Duodenal mucosa (tissue), 2 donors: ENCODE data around the gene SLC25A12.

Source experiments
- H3K27ac ChIP-seq: one replicate; pipeline ENCODE4 v1.7.0; 2013; ENCODE audit warnings: low read depth, low read length
- H3K27me3 ChIP-seq, 2 donors: one replicate each; pipeline ENCODE4 v1.7.0; 2013; ENCODE audit warnings: low read length in 2 of 2, control low read depth in 1 of 2; ENCODE audit not compliant: insufficient read depth in 2 of 2, control insufficient read depth in 1 of 2
- H3K36me3 ChIP-seq, 2 donors: one replicate each; pipeline ENCODE4 v1.7.0; 2013; ENCODE audit warnings: low read length in 2 of 2, control low read depth in 1 of 2; ENCODE audit not compliant: insufficient read depth in 2 of 2, control insufficient read depth in 1 of 2
- H3K4me1 ChIP-seq, 2 donors: one replicate each; pipeline ENCODE4 v1.7.0; 2013; ENCODE audit warnings: low read length in 2 of 2, control low read depth in 1 of 2; ENCODE audit not compliant: insufficient read depth in 2 of 2, control insufficient read depth in 1 of 2
- H3K4me3 ChIP-seq, 2 donors: one replicate each; pipeline ENCODE4 v1.7.0; 2013; ENCODE audit warnings: low read length in 2 of 2, low read depth in 1 of 2
- H3K9ac ChIP-seq, 2 donors: one replicate each; pipeline ENCODE4 v1.7.0; 2013; ENCODE audit warnings: low read length in 2 of 2, low read depth in 1 of 2
- H3K9me3 ChIP-seq, 2 donors: one replicate each; pipeline ENCODE4 v1.7.0; 2013; ENCODE audit warnings: low read length in 2 of 2, control low read depth in 1 of 2; ENCODE audit not compliant: control insufficient read depth in 1 of 2

SLC25A12 gene

DNA sequence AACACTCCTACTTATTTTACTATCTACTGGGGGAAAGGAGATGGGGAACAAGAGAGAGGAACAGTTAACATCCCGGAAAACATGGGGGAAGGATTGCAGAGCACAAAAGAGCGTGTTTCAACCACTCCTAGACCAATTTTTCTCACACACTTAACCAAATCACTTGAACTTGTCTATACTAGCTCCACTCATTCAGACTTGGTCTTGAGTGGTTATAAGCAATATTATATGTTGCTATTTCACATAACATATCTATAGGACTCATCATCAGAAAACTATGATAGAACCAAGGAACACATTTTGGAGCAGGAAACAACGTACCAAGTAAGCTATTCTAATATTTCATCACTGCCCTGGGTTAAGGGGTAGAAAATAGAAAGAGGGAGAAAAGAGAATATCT lies 31.5 kb downstream of the SLC25A12 start:
- Histone ChIP-seq H3K9ac (no peak overlapping the region), H3K4me3 (no peak overlapping the region), H3K27me3 (no peaks in the 10 kb centered on the region), H3K9me3 (no peaks in the 10 kb centered on the region), H3K36me3 (no peaks in the 10 kb centered on the region), H3K4me1 (no peaks in the 10 kb centered on the region), H3K27ac (no peak overlapping the region)

GRCh38 chr2:171858397-171858958 lies 35.6 kb downstream of the SLC25A12 start:
- Histone ChIP-seq H3K4me1 (no peaks in the 10 kb centered on the region), H3K4me3 (no peak overlapping the region), H3K27ac (no peak overlapping the region), H3K9me3 (no peaks in the 10 kb centered on the region), H3K27me3 (no peaks in the 10 kb centered on the region), H3K36me3 (no peaks in the 10 kb centered on the region), H3K9ac (no peak overlapping the region)

- Histone ChIP-seq H3K4me3 (no peak overlapping the region), H3K27ac (no peak overlapping the region), H3K36me3 (no peaks in the 10 kb centered on the region), H3K9ac (no peak overlapping the region), H3K4me1 (peaks cover 0 to 12% of the 10 kb centered on the region in 2 donors), H3K9me3 (no peaks in the 10 kb centered on the region), H3K27me3 (no peaks in the 10 kb centered on the region)
Measured at GRCh38 chr2:171855401-171855800, 38.6 kb downstream of the SLC25A12 start.

DNA sequence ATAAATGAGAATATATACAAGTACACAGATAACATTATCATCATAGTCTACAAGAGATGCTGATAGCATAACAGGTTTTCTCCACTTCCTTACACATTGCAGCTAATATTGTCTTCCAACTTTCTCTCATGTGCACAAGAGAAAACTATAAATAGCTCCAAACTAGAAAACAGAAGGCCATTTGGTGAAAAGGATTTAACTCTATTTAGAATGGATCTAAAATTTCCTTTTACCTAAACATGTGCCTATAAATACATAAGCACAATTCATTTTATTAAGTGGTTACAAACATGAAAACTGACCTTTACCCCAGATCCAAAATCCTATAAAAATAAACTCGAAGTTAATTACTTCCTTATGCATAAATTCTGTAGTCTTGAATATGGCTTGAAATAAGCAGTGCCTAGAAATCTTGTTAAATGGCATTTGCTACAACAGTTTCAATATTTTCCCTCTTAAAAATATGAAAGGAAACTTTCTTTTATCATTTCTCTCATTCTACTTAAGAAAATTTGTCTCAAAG lies 41.6 kb downstream of the SLC25A12 start:
- Histone ChIP-seq H3K27ac (no peak overlapping the region), H3K9me3 (no peaks in the 10 kb centered on the region), H3K4me3 (no peak overlapping the region), H3K4me1 (peaks cover 0 to 12% of the 10 kb centered on the region in 2 donors), H3K36me3 (no peaks in the 10 kb centered on the region), H3K27me3 (no peaks in the 10 kb centered on the region), H3K9ac (no peak overlapping the region)

- Histone ChIP-seq H3K9me3 (no peaks in the 10 kb centered on the region), H3K4me1 (peaks cover 0 to 9% of the 10 kb centered on the region in 2 donors), H3K27me3 (no peaks in the 10 kb centered on the region), H3K27ac (no peak overlapping the region), H3K4me3 (no peak overlapping the region), H3K36me3 (no peaks in the 10 kb centered on the region), H3K9ac (no peak overlapping the region)
Measured at GRCh38 chr2:171847627-171848026, 46.4 kb downstream of the SLC25A12 start.

DNA sequence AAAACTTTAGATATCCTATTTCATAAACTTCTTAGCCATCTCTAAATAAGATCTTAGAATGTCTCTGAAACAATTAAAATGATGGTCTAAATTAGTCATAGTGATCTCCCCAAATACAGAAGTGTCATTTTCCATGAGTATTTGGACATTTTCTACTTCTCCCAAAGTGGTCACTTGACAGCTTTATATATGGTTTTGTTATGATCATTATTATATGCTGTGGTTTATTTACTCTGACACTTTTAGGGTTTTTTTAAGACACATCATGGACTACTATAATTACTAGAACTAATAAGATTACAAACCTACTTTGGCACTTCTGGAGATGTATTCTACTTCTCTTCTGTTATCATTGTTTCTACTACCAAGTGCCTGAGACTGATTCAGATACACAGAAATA lies 47.1 kb downstream of the SLC25A12 start:
- Histone ChIP-seq H3K27me3 (no peaks in the 10 kb centered on the region), H3K27ac (no peak overlapping the region), H3K4me1 (peaks cover 0 to 2% of the 10 kb centered on the region in 2 donors), H3K9me3 (no peaks in the 10 kb centered on the region), H3K36me3 (no peaks in the 10 kb centered on the region), H3K4me3 (no peak overlapping the region), H3K9ac (no peak overlapping the region)

DNA sequence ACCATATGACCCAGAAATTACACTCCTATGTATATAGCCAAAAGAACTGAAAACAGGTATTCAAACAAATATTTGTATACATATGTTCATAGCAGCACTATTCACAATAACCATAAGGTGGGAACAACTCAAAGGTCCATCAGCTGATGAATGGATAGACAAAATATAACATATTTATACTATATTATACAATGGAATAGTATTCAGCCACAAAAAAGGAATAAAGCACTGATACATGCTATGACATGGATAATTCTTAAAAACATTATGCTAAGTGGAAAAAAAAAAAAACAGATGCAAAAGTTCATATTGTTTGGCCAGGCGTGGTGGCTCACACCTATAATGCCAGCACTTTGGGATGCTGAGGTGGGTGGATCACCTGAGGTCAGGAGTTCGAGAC lies 52.0 kb downstream of the SLC25A12 start:
- H3K27me3 ChIP-seq, result no peaks in the 10 kb centered on the region
- no peaks in the 10 kb centered on the region for H3K9me3 ChIP-seq
- no peak overlapping the region for H3K9ac ChIP-seq
- no peaks in the 10 kb centered on the region for H3K4me1 ChIP-seq
- H3K36me3 ChIP-seq, result no peaks in the 10 kb centered on the region
- H3K27ac ChIP-seq, result no peak overlapping the region
- no peak overlapping the region for H3K4me3 ChIP-seq

GRCh38 chr2:171837736-171838135 lies 56.3 kb downstream of the SLC25A12 start:
- H3K9ac ChIP-seq, result no peak overlapping the region
- H3K4me3 ChIP-seq, result no peak overlapping the region
- H3K9me3 ChIP-seq, result no peaks in the 10 kb centered on the region
- H3K4me1 ChIP-seq, result no peaks in the 10 kb centered on the region
- peaks cover 12 to 20% of the 10 kb centered on the region in 2 donors for H3K36me3 ChIP-seq
- H3K27ac ChIP-seq, result no peak overlapping the region
- H3K27me3 ChIP-seq, result no peaks in the 10 kb centered on the region

- Histone ChIP-seq H3K36me3 (peaks cover 22 to 31% of the 10 kb centered on the region in 2 donors), H3K27me3 (no peaks in the 10 kb centered on the region), H3K9me3 (peaks cover under 1 to 9% of the 10 kb centered on the region in 2 donors), H3K4me3 (no peak overlapping the region), H3K9ac (no peak overlapping the region), H3K4me1 (no peaks in the 10 kb centered on the region), H3K27ac (no peak overlapping the region)
Measured at GRCh38 chr2:171836146-171836910, 57.7 kb downstream of the SLC25A12 start.

GRCh38 chr2:171835386-171835785 lies 58.7 kb downstream of the SLC25A12 start:
- Histone ChIP-seq H3K36me3 (peaks cover 27 to 37% of the 10 kb centered on the region in 2 donors), H3K4me1 (no peaks in the 10 kb centered on the region), H3K9me3 (peaks cover 7 to 14% of the 10 kb centered on the region in 2 donors), H3K27ac (no peak overlapping the region), H3K4me3 (no peak overlapping the region), H3K9ac (no peak overlapping the region), H3K27me3 (no peaks in the 10 kb centered on the region)
